Inferior parietal cortex (tissue), 1 donor: ENCODE data around the gene CENPX.

Experiments used
- DNase-seq: peaks from one replicate; pipeline ENCODE4 v3.0.0-alpha.2; 2016; ENCODE audit errors: extremely low spot score

CENPX gene

GRCh38 chr17:82022310-82022980 lies at the start of gene CENPX:
Gene CENPX, minus strand, starts transcription at chr17:82022878. Its CDS starts 17 bp downstream, at chr17:82022861.
- DNase-seq, result no peak

GRCh38 chr17:82070611-82071010 lies 47.9 kb upstream of the CENPX start:
- no peak for DNase-seq

- peak; percentile 65 for DNase-seq
These were observed 43.1 kb upstream of the CENPX start, which contains the start of gene DUS1L for GRCh38 chr17:82065638-82066303. Gene DUS1L, minus strand, starts transcription at chr17:82065804. Its CDS starts 745 bp downstream, at chr17:82065059.

- no peak for DNase-seq
These were observed 42.5 kb upstream of the CENPX start for GRCh38 chr17:82065193-82065637.

GRCh38 chr17:82064433-82065192 lies 41.9 kb upstream of the CENPX start:
- no peak for DNase-seq

- DNase-seq, result no peak
These were observed 41.0 kb upstream of the CENPX start for GRCh38 chr17:82063424-82064415.

- no peak for DNase-seq
These were observed 40.3 kb upstream of the CENPX start for GRCh38 chr17:82062984-82063368.

- DNase-seq, result no peak
These were observed 39.7 kb upstream of the CENPX start for GRCh38 chr17:82062076-82062983.

GRCh38 chr17:82061047-82061925 lies 38.6 kb upstream of the CENPX start:
- no peak for DNase-seq

- DNase-seq, result no peak
These were observed 37.9 kb upstream of the CENPX start for GRCh38 chr17:82060614-82061013.

GRCh38 chr17:82060001-82060380 lies 37.3 kb upstream of the CENPX start:
- DNase-seq, result no peak

GRCh38 chr17:82059272-82060000 lies 36.8 kb upstream of the CENPX start:
- no peak for DNase-seq

GRCh38 chr17:82058855-82059249 lies 36.2 kb upstream of the CENPX start:
- no peak for DNase-seq

GRCh38 chr17:82058230-82058854 lies 35.7 kb upstream of the CENPX start:
- DNase-seq, result no peak

GRCh38 chr17:82056729-82057621 lies 34.3 kb upstream of the CENPX start:
- no peak for DNase-seq

- no peak for DNase-seq
These were observed 33.5 kb upstream of the CENPX start for GRCh38 chr17:82055965-82056728.
